Measurements from ENCODE around the gene ZBTB26. TPM values are rescaled to one million over a fixed set of nuclear protein-coding genes. Genes with fewer than 3 reads are reported as not detected.

The ZBTB26 gene
- 10 to 100 TPM; 10.9 to 15.6 (median 12.7) TPM for total RNA-seq

GRCh38 chr9:122931226-122932121 is at the start of gene ZBTB26:
TSS of gene ZBTB26 (minus strand) at chr9:122931512. CDS start at chr9:122919934, 11,578 bp downstream.
- no peaks in the 10 kb centered on the region for H3K9me3 ChIP-seq
- H3K4me1 ChIP-seq, result peaks cover 22 to 24% of the 10 kb centered on the region in 2 donors
- TF ChIP-seq, protein P1, sequence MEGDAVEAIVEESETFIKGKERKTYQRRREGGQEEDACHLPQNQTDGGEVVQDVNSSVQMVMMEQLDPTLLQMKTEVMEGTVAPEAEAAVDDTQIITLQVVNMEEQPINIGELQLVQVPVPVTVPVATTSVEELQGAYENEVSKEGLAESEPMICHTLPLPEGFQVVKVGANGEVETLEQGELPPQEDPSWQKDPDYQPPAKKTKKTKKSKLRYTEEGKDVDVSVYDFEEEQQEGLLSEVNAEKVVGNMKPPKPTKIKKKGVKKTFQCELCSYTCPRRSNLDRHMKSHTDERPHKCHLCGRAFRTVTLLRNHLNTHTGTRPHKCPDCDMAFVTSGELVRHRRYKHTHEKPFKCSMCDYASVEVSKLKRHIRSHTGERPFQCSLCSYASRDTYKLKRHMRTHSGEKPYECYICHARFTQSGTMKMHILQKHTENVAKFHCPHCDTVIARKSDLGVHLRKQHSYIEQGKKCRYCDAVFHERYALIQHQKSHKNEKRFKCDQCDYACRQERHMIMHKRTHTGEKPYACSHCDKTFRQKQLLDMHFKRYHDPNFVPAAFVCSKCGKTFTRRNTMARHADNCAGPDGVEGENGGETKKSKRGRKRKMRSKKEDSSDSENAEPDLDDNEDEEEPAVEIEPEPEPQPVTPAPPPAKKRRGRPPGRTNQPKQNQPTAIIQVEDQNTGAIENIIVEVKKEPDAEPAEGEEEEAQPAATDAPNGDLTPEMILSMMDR (IDR thresholded peaks at IDR 0.05), result no peak
- TF ChIP-seq POLR2A (IDR thresholded peaks at IDR 0.05), result peak; percentile 19 to 76
- peaks cover 0 to 6% of the 10 kb centered on the region in 2 donors for H3K36me3 ChIP-seq
- 0 to 1% methylated on average over 22 to 34 of the region's 51 CpGs for WGBS, 2 donors
- intact Hi-C loops (cut with DNase I), result loop anchor here (10.0 kb wide), 1 partner anchor 53 kb away; no protein-coding TSS in a partner anchor
- peak within 1 kb of the TSS; percentile 75 to 85 (median 85) for H3K27ac ChIP-seq
- peak within 1 kb of the TSS; percentile 23 to 80 (median 64) for H3K4me3 ChIP-seq (replicated peaks in 1 of 3)
- peak; percentile 97 for DNase-seq
- H3K27me3 ChIP-seq, result no peaks in the 10 kb centered on the region

DNA sequence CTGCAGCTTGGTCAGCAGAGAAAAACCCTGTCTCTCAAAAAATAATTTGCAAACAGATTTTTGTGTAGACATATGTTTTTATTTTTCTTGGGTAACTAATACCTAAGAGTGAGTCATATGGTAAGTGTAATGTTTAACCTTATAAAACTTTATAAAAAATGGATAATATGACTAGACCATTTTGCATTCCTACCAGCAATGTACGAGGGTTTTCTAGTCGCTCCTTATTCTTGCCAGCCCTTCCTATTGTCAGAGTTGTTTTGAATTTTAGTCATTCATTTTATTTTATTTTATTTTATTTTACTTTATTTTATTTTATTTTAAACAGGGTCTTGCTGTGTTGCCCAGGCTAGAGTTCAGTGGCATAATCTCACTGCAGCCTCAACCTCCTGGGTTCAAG is 47.3 kb upstream of the ZBTB26 start:
- H3K4me3 ChIP-seq (replicated peaks in 1 of 3), result no peak overlapping the region
- H3K9me3 ChIP-seq, result no peaks in the 10 kb centered on the region
- H3K4me1 ChIP-seq, result peaks cover 20 to 32% of the 10 kb centered on the region in 2 donors
- WGBS, 2 donors, result 67 to 76% methylated on average over 2 of the region's 2 CpGs
- TF ChIP-seq POLR2A (IDR thresholded peaks at IDR 0.05), result no peak
- TF ChIP-seq, protein P1 (IDR thresholded peaks at IDR 0.05), result no peak
- H3K27ac ChIP-seq, result no peak overlapping the region
- no peak for DNase-seq
- intact Hi-C loops (cut with DNase I), result no loop called here
- H3K27me3 ChIP-seq, result no peaks in the 10 kb centered on the region
- H3K36me3 ChIP-seq, result no peaks in the 10 kb centered on the region

DNA sequence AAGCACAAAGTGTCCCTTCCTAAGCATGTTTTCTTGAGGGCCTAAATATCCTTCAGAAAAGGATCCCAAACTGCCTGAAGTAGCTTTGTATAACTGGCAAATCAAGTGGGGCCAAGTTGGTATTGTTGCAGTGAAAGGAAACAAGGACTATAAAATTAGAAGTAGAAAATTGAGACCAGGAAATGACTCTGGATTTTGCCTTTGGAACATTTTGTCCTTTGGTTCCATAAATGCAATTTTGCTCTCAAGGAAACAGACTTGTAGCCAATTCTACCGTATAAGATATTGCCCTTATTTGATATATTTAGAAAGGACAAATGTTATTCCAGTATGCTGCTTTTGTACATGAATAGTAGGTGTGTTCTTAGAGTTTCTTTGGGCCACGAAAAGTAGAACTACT is 43.9 kb upstream of the ZBTB26 start:
- Histone ChIP-seq H3K27ac (peak overlapping the region; percentile 70 to 83 (median 75)), H3K9me3 (no peaks in the 10 kb centered on the region), H3K27me3 (no peaks in the 10 kb centered on the region), H3K4me1 (peaks cover 20 to 32% of the 10 kb centered on the region in 2 donors), H3K36me3 (no peaks in the 10 kb centered on the region), H3K4me3 (replicated peaks in 1 of 3) (no peak overlapping the region)
- no peak for DNase-seq
- 72 to 75% methylated on average over 2 of the region's 2 CpGs for WGBS, 2 donors
- intact Hi-C loops (cut with DNase I), result no loop called here
- TF ChIP-seq POLR2A (IDR thresholded peaks at IDR 0.05), result no peak
- TF ChIP-seq, protein P1 (IDR thresholded peaks at IDR 0.05), result no peak

- 78 to 84% methylated on average over 1 of the region's 1 CpG for WGBS, 2 donors
Measured at GRCh38 chr9:122961139-122961538, 29.8 kb upstream of the ZBTB26 start.

More at GRCh38 chr9:122961139-122961538, 29.8 kb upstream of the ZBTB26 start:
- intact Hi-C loops (cut with DNase I), result no loop called here
- TF ChIP-seq, protein P1 (IDR thresholded peaks at IDR 0.05), result no peak
- TF ChIP-seq POLR2A (IDR thresholded peaks at IDR 0.05), result no peak
- no peaks in the 10 kb centered on the region for H3K27me3 ChIP-seq
- H3K4me3 ChIP-seq (replicated peaks in 1 of 3), result no peak overlapping the region
- no peak overlapping the region for H3K27ac ChIP-seq
- peaks cover 10% of the 10 kb centered on the region in 2 donors for H3K4me1 ChIP-seq
- no peak for DNase-seq
- no peaks in the 10 kb centered on the region for H3K36me3 ChIP-seq
- H3K9me3 ChIP-seq, result no peaks in the 10 kb centered on the region

Data from thyroid gland (tissue), 4 donors.